H7 (cell line): ENCODE results near the gene CCNB3. TPM values are rescaled to one million over a fixed set of nuclear protein-coding genes. Genes with fewer than 3 reads are reported as not detected.

Source experiments
- total RNA-seq: library from RNA; depleted of rRNA; stranded (reverse); fragments of >200 nt; shearing (Covaris generic); gene quantifications from 2 replicates; pipeline ENCODE4 v1.2.3, GENCODE V29; 2014; rRNA removed

CCNB3 gene
- total RNA-seq, 1 experiment from 2014 or later, result 0.10 TPM

Other genes starting within 250 kb of the CCNB3 start
- not detected in 2 replicates for gene AKAP4, start 3.8 kb upstream of the CCNB3 start, total RNA-seq